ENCODE results near the gene NAPEPLD.
"Not testable (repeated sequence)": the region's sequence is repeated elsewhere in the genome, so short reads cannot be mapped to it uniquely, and the experiment has no call there.

NAPEPLD gene

GRCh38 chr7:103095558-103095957, 53.3 kb downstream of the NAPEPLD start:
- not testable (repeated sequence) for H2BK120ac ChIP-seq (ENCODE audit: insufficient read depth, low read length, poor library complexity); H2AFZ ChIP-seq (ENCODE audit: insufficient read depth, low read length, poor library complexity); H3K14ac ChIP-seq (ENCODE audit: low read length); H3K79me1 ChIP-seq (ENCODE audit: low read length); H4K91ac ChIP-seq (ENCODE audit: low read depth, low read length); H3K27ac ChIP-seq (ENCODE audit: low read depth, low read length); H2BK5ac ChIP-seq (ENCODE audit: low read depth, low read length, poor library complexity); H4K8ac ChIP-seq (ENCODE audit: low read depth, low read length); H3K9me3 ChIP-seq (ENCODE audit: insufficient read depth, low read depth, low read length); H3K23ac ChIP-seq (ENCODE audit: low read length); H3K79me2 ChIP-seq (ENCODE audit: control insufficient read depth, insufficient read depth, low read length, poor library complexity); DNase-seq; H2BK12ac ChIP-seq (ENCODE audit: low read length); H3K4me2 ChIP-seq (ENCODE audit: low read length); H4K12ac ChIP-seq (ENCODE audit: low read depth, low read length); H3K9ac ChIP-seq (ENCODE audit: low read length); H3K36me3 ChIP-seq (ENCODE audit: control insufficient read depth in 1 of 2, insufficient read depth in 2 of 2, low read length in 2 of 2); H3K27me3 ChIP-seq (ENCODE audit: insufficient read depth, low read length); H3K4me1 ChIP-seq (ENCODE audit: control insufficient read depth in 1 of 2, insufficient read depth in 2 of 2, low read length in 2 of 2); H3K4me3 ChIP-seq (ENCODE audit: low read depth, low read length); H2AK5ac ChIP-seq (ENCODE audit: low read length); H3K4ac ChIP-seq (ENCODE audit: low read depth, low read length); H3K18ac ChIP-seq (ENCODE audit: low read length)
- WGBS (ENCODE audit: extremely low coverage, insufficient coverage, insufficient read length) = no CpG with 5 or more reads among the region's 2 CpGs

- H3K4me1 ChIP-seq (ENCODE audit: control insufficient read depth in 1 of 2, insufficient read depth in 2 of 2, low read length in 2 of 2) = no peaks in the 10 kb centered on the region
- H4K8ac ChIP-seq (ENCODE audit: low read depth, low read length) = no peak overlapping the region
- no peak overlapping the region for H4K12ac ChIP-seq (ENCODE audit: low read depth, low read length)
- no peak overlapping the region for H4K91ac ChIP-seq (ENCODE audit: low read depth, low read length)
- no peak overlapping the region for H2AFZ ChIP-seq (ENCODE audit: insufficient read depth, low read length, poor library complexity)
- no peak overlapping the region for H2BK5ac ChIP-seq (ENCODE audit: low read depth, low read length, poor library complexity)
- no peak overlapping the region for H3K18ac ChIP-seq (ENCODE audit: low read length)
- peaks cover 7 to 8% of the 10 kb centered on the region in 2 experiments for H3K36me3 ChIP-seq (ENCODE audit: control insufficient read depth in 1 of 2, insufficient read depth in 2 of 2, low read length in 2 of 2)
- H3K9ac ChIP-seq (ENCODE audit: low read length) = no peak overlapping the region
- H3K14ac ChIP-seq (ENCODE audit: low read length) = no peak overlapping the region
- H3K9me3 ChIP-seq (ENCODE audit: insufficient read depth, low read depth, low read length) = no peaks in the 10 kb centered on the region
- no peak overlapping the region for H2AK5ac ChIP-seq (ENCODE audit: low read length)
- no peak overlapping the region for H3K27ac ChIP-seq (ENCODE audit: low read depth, low read length)
- H2BK120ac ChIP-seq (ENCODE audit: insufficient read depth, low read length, poor library complexity) = no peak overlapping the region
- no CpG with 5 or more reads among the region's 3 CpGs for WGBS (ENCODE audit: extremely low coverage, insufficient coverage, insufficient read length)
- no peak overlapping the region for H3K4me3 ChIP-seq (ENCODE audit: low read depth, low read length)
- H3K79me2 ChIP-seq (ENCODE audit: control insufficient read depth, insufficient read depth, low read length, poor library complexity) = no peaks in the 10 kb centered on the region
- no peak overlapping the region for H3K23ac ChIP-seq (ENCODE audit: low read length)
- DNase-seq = no peak
- no peak overlapping the region for H3K4ac ChIP-seq (ENCODE audit: low read depth, low read length)
- no peak overlapping the region for H3K4me2 ChIP-seq (ENCODE audit: low read length)
- H3K79me1 ChIP-seq (ENCODE audit: low read length) = no peaks in the 10 kb centered on the region
- no peak overlapping the region for H2BK12ac ChIP-seq (ENCODE audit: low read length)
- no peaks in the 10 kb centered on the region for H3K27me3 ChIP-seq (ENCODE audit: insufficient read depth, low read length)
These were observed 54.8 kb downstream of the NAPEPLD start for GRCh38 chr7:103094102-103094501.

- Histone ChIP-seq H3K18ac (ENCODE audit: low read length) (no peak overlapping the region), H4K8ac (ENCODE audit: low read depth, low read length) (no peak overlapping the region), H2AFZ (ENCODE audit: insufficient read depth, low read length, poor library complexity) (no peak overlapping the region), H3K14ac (ENCODE audit: low read length) (no peak overlapping the region), H2BK120ac (ENCODE audit: insufficient read depth, low read length, poor library complexity) (no peak overlapping the region), H4K12ac (ENCODE audit: low read depth, low read length) (no peak overlapping the region), H3K4me2 (ENCODE audit: low read length) (no peak overlapping the region), H3K9me3 (ENCODE audit: insufficient read depth, low read depth, low read length) (no peaks in the 10 kb centered on the region), H3K23ac (ENCODE audit: low read length) (no peak overlapping the region), H3K79me2 (ENCODE audit: control insufficient read depth, insufficient read depth, low read length, poor library complexity) (no peaks in the 10 kb centered on the region), H3K4me3 (ENCODE audit: low read depth, low read length) (no peak overlapping the region), H3K36me3 (ENCODE audit: control insufficient read depth in 1 of 2, insufficient read depth in 2 of 2, low read length in 2 of 2) (peaks cover 7 to 8% of the 10 kb centered on the region in 2 experiments), H3K4ac (ENCODE audit: low read depth, low read length) (no peak overlapping the region), H2AK5ac (ENCODE audit: low read length) (no peak overlapping the region), H3K79me1 (ENCODE audit: low read length) (no peaks in the 10 kb centered on the region), H3K27ac (ENCODE audit: low read depth, low read length) (no peak overlapping the region), H3K9ac (ENCODE audit: low read length) (no peak overlapping the region), H2BK5ac (ENCODE audit: low read depth, low read length, poor library complexity) (no peak overlapping the region), H2BK12ac (ENCODE audit: low read length) (no peak overlapping the region), H3K27me3 (ENCODE audit: insufficient read depth, low read length) (no peaks in the 10 kb centered on the region), H4K91ac (ENCODE audit: low read depth, low read length) (no peak overlapping the region), H3K4me1 (ENCODE audit: control insufficient read depth in 1 of 2, insufficient read depth in 2 of 2, low read length in 2 of 2) (no peaks in the 10 kb centered on the region)
- no CpG with 5 or more reads among the region's 1 CpG for WGBS (ENCODE audit: extremely low coverage, insufficient coverage, insufficient read length)
- no peak for DNase-seq
These were observed 55.5 kb downstream of the NAPEPLD start for GRCh38 chr7:103093429-103093828.

GRCh38 chr7:103092321-103092720, 56.6 kb downstream of the NAPEPLD start:
- not testable (repeated sequence) for H2BK12ac ChIP-seq (ENCODE audit: low read length); H3K23ac ChIP-seq (ENCODE audit: low read length); H3K9me3 ChIP-seq (ENCODE audit: insufficient read depth, low read depth, low read length); H3K14ac ChIP-seq (ENCODE audit: low read length); H3K18ac ChIP-seq (ENCODE audit: low read length); H4K12ac ChIP-seq (ENCODE audit: low read depth, low read length); H3K9ac ChIP-seq (ENCODE audit: low read length); H3K27me3 ChIP-seq (ENCODE audit: insufficient read depth, low read length); H3K4me2 ChIP-seq (ENCODE audit: low read length); H3K4me3 ChIP-seq (ENCODE audit: low read depth, low read length); H3K4me1 ChIP-seq (ENCODE audit: control insufficient read depth in 1 of 2, insufficient read depth in 2 of 2, low read length in 2 of 2); H2BK5ac ChIP-seq (ENCODE audit: low read depth, low read length, poor library complexity); H3K4ac ChIP-seq (ENCODE audit: low read depth, low read length); H2AK5ac ChIP-seq (ENCODE audit: low read length); H3K27ac ChIP-seq (ENCODE audit: low read depth, low read length); H2AFZ ChIP-seq (ENCODE audit: insufficient read depth, low read length, poor library complexity); H3K36me3 ChIP-seq (ENCODE audit: control insufficient read depth in 1 of 2, insufficient read depth in 2 of 2, low read length in 2 of 2); H4K91ac ChIP-seq (ENCODE audit: low read depth, low read length); H3K79me2 ChIP-seq (ENCODE audit: control insufficient read depth, insufficient read depth, low read length, poor library complexity); H3K79me1 ChIP-seq (ENCODE audit: low read length); H4K8ac ChIP-seq (ENCODE audit: low read depth, low read length); H2BK120ac ChIP-seq (ENCODE audit: insufficient read depth, low read length, poor library complexity)
- WGBS (ENCODE audit: extremely low coverage, insufficient coverage, insufficient read length) = no CpG with 5 or more reads among the region's 4 CpGs
- peak; percentile 58 to 84 for DNase-seq

Data from trophoblast cell (in vitro differentiated cells and primary cell).